ENCODE measurements around the gene POMT2.
"Not testable (repeated sequence)": the region's sequence is repeated elsewhere in the genome, so short reads cannot be mapped to it uniquely, and the experiment has no call there.

POMT2 gene

GRCh38 chr14:77320238-77320935 lies at the start of gene POMT2:
Gene POMT2 (minus strand): TSS chr14:77320883. CDS start chr14:77320681, 202 bp downstream.
- DNase-seq, result peak; percentile 89 to 92

GRCh38 chr14:77369285-77369684 lies 48.6 kb upstream of the POMT2 start:
- no peak for DNase-seq

- no peak for DNase-seq
Observed at GRCh38 chr14:77364146-77364545, 43.5 kb upstream of the POMT2 start.

- no peak for DNase-seq
Observed at GRCh38 chr14:77359626-77360025, 38.9 kb upstream of the POMT2 start.

GRCh38 chr14:77356899-77357298 lies 36.2 kb upstream of the POMT2 start:
- DNase-seq, result no peak

GRCh38 chr14:77355811-77356210 lies 35.1 kb upstream of the POMT2 start:
- DNase-seq, result no peak

- DNase-seq, result no peak
Observed at GRCh38 chr14:77353469-77354141, 32.9 kb upstream of the POMT2 start.

GRCh38 chr14:77347751-77348150 lies 27.1 kb upstream of the POMT2 start:
- DNase-seq, result no peak

- no peak for DNase-seq
Observed at GRCh38 chr14:77346495-77346894, 25.8 kb upstream of the POMT2 start.

GRCh38 chr14:77344377-77344996 lies 23.8 kb upstream of the POMT2 start:
- no peak for DNase-seq

GRCh38 chr14:77343662-77344061 lies 23.0 kb upstream of the POMT2 start:
- DNase-seq, result no peak

GRCh38 chr14:77342726-77343397 lies 22.2 kb upstream of the POMT2 start:
- no peak for DNase-seq

GRCh38 chr14:77340389-77340788 lies 19.7 kb upstream of the POMT2 start:
- no peak for DNase-seq

- no peak for DNase-seq
Observed at GRCh38 chr14:77339407-77339806, 18.7 kb upstream of the POMT2 start.

GRCh38 chr14:77338302-77338701 lies 17.6 kb upstream of the POMT2 start:
- DNase-seq, result no peak

GRCh38 chr14:77337880-77338279 lies 17.2 kb upstream of the POMT2 start:
- DNase-seq, result no peak

GRCh38 chr14:77337255-77337654 lies 16.6 kb upstream of the POMT2 start:
- DNase-seq, result not testable (repeated sequence)

- no peak for DNase-seq
Observed at GRCh38 chr14:77335576-77335975, 14.9 kb upstream of the POMT2 start.

- no peak for DNase-seq
Observed at GRCh38 chr14:77329872-77330271, 9.2 kb upstream of the POMT2 start.

GRCh38 chr14:77327111-77327510 lies 6.4 kb upstream of the POMT2 start:
- DNase-seq, result no peak

- DNase-seq, result no peak
Observed at GRCh38 chr14:77325746-77326094, 5.0 kb upstream of the POMT2 start.

- no peak for DNase-seq
Observed at GRCh38 chr14:77324816-77325745, 4.4 kb upstream of the POMT2 start.
